HepG2 (cell line): ENCODE results near the gene TPRN. TPM values are rescaled to one million over a fixed set of nuclear protein-coding genes. Genes with fewer than 3 reads are reported as not detected.

Experiments
- GFI1 ChIP-seq: sonication (generic); formaldehyde crosslinking; IDR thresholded peaks from 2 replicates; pipeline ENCODE4 v1.5.0; 2020; ENCODE audit warnings: missing genetic modification reagents, mild to moderate bottlenecking, borderline replicate concordance
- KDM5A ChIP-seq: fragments of 200-600 bp; sonication (generic); IDR thresholded peaks from 2 replicates; pipeline ENCODE4 v1.7.0; 2018; ENCODE audit warnings: antibody characterized with exemption, mild to moderate bottlenecking, low read length, borderline replicate concordance
- PLRG1 ChIP-seq: fragments of 450-650 bp; conservative IDR thresholded peaks from 2 replicates; pipeline ENCODE4 v1.6.1; 2016
- SP1 ChIP-seq, 2 experiments: fragments of 450-650 bp in 1 of 2; sonication (generic) in 1 of 2; formaldehyde crosslinking in 1 of 2; IDR thresholded peaks; 2 replicates each; pipeline versions ENCODE4 v1.4.0 to v1.6.1; 2016 to 2020; ENCODE audit warnings: missing genetic modification reagents in 1 of 2
- TEAD2 ChIP-seq: sonication (generic); formaldehyde crosslinking; IDR thresholded peaks from 2 replicates; pipeline ENCODE4 v1.9.0; 2021; ENCODE audit warnings: missing genetic modification reagents
- THYN1 ChIP-seq: sonication (generic); formaldehyde crosslinking; IDR thresholded peaks from 2 replicates; pipeline ENCODE4 v1.8.1; 2023; ENCODE audit warnings: low read depth, mild to moderate bottlenecking, moderate library complexity, missing genetic modification reagents, borderline replicate concordance
- ZNF263 ChIP-seq: sonication (generic); formaldehyde crosslinking; IDR thresholded peaks from 2 replicates; pipeline ENCODE4 v1.4.0; 2020; ENCODE audit warnings: missing genetic modification reagents
- ZNF816 ChIP-seq: sonication (generic); formaldehyde crosslinking; IDR thresholded peaks from 2 replicates; pipeline ENCODE4 v1.8.0; 2022; ENCODE audit warnings: missing genetic modification reagents, mild to moderate bottlenecking, borderline replicate concordance
- polyA plus RNA-seq, 8 experiments: library from polyadenylated mRNA; depleted of rRNA in 3 of 8; stranded (reverse) in 7 of 8; unstranded in 1 of 8; fragments of >200 nt; fragmentation: Illumina TruSeq in 4 of 8; extraction: Trizol in 4 of 8; gene quantifications; 2 replicates each; pipeline versions ENCODE4 v1.2.1 to v1.2.3, GENCODE V29; 2011 to 2016; ENCODE audit warnings: low read depth in 4 of 8, missing spikeins in 1 of 8, mixed read lengths in 1 of 8; ENCODE audit not compliant: insufficient read depth in 1 of 8
- total RNA-seq, 5 experiments: library from RNA; depleted of rRNA; stranded (reverse); fragments of >200 nt; fragmentation: Illumina TruSeq; extraction: Trizol; gene quantifications; 2 replicates each; pipeline ENCODE4 v1.2.3, GENCODE V29; 2016; ENCODE audit warnings: low read depth in 1 of 5
- TF ChIP-seq, protein P1 (sequence below): sonication (generic); formaldehyde crosslinking; IDR thresholded peaks from 2 replicates; pipeline ENCODE4 v1.9.0; 2021; ENCODE audit warnings: mild to moderate bottlenecking, missing genetic modification reagents
- TF ChIP-seq, protein P2 (sequence below): sonication (generic); formaldehyde crosslinking; IDR thresholded peaks from 2 replicates; pipeline ENCODE4 v1.4.0; 2020; ENCODE audit warnings: missing genetic modification reagents
- TF ChIP-seq, protein P3 (sequence below): sonication (generic); formaldehyde crosslinking; IDR thresholded peaks from 2 replicates; pipeline ENCODE4 v1.9.0; 2022; ENCODE audit warnings: missing genetic modification reagents, mild to moderate bottlenecking, borderline replicate concordance
- TF ChIP-seq, protein P4 (sequence below): sonication (generic); formaldehyde crosslinking; IDR thresholded peaks from 2 replicates; pipeline ENCODE4 v1.4.0; 2020; ENCODE audit warnings: mild to moderate bottlenecking, missing genetic modification reagents
- TF ChIP-seq, protein P5 (sequence below): sonication (generic); formaldehyde crosslinking; conservative IDR thresholded peaks from 2 replicates; pipeline ENCODE4 v1.8.0; 2022; ENCODE audit warnings: mild to moderate bottlenecking, moderate library complexity, missing genetic modification reagents

TPRN gene
- total and polyA plus RNA-seq, 2 of the 13 experiments (the other 11 are each of a cell fraction or from before 2014, with no cell fraction given): 10.1 to 19.2 TPM

DNA sequence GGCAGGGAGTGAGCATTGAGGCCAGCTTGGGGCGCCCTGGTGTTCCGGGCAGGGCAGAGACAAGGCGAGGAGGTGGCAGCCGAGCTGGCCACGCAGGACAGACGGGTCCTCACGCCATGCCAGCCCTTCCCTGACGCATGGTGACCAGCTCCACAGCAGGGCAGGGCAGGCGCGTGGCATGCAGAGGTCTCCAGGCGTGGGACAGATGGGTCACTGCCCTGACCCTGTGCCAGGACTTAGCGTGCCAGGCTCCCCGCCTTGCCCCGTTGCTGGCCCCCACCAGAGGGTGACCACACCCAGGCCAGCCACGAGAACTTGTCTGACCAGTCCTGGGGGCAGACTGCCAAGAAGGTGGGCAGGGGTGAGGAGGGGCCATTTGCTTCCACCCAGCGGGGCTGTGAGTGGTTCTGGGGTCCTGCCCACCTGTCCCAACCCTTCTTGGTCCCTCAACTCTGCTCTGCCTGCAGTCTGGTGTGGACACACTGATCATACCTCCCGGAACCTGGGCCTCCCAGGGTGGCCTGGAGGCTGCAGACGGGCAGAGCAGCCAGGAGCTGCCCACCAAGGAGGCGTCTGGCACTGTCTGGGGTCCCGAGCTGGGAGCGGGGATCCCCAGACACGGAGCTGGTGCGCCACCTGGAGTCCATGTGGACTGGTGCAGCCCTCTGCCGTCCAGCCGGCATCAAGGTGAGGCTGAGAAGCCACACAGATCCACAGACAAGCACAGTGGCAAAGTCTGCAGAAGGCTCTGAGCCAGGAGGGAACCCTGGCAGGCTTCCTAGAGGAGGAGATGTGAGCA lies 26.7 kb upstream of the TPRN start, which contains the start of gene RNF224 (continued):
- TF ChIP-seq, protein P1, sequence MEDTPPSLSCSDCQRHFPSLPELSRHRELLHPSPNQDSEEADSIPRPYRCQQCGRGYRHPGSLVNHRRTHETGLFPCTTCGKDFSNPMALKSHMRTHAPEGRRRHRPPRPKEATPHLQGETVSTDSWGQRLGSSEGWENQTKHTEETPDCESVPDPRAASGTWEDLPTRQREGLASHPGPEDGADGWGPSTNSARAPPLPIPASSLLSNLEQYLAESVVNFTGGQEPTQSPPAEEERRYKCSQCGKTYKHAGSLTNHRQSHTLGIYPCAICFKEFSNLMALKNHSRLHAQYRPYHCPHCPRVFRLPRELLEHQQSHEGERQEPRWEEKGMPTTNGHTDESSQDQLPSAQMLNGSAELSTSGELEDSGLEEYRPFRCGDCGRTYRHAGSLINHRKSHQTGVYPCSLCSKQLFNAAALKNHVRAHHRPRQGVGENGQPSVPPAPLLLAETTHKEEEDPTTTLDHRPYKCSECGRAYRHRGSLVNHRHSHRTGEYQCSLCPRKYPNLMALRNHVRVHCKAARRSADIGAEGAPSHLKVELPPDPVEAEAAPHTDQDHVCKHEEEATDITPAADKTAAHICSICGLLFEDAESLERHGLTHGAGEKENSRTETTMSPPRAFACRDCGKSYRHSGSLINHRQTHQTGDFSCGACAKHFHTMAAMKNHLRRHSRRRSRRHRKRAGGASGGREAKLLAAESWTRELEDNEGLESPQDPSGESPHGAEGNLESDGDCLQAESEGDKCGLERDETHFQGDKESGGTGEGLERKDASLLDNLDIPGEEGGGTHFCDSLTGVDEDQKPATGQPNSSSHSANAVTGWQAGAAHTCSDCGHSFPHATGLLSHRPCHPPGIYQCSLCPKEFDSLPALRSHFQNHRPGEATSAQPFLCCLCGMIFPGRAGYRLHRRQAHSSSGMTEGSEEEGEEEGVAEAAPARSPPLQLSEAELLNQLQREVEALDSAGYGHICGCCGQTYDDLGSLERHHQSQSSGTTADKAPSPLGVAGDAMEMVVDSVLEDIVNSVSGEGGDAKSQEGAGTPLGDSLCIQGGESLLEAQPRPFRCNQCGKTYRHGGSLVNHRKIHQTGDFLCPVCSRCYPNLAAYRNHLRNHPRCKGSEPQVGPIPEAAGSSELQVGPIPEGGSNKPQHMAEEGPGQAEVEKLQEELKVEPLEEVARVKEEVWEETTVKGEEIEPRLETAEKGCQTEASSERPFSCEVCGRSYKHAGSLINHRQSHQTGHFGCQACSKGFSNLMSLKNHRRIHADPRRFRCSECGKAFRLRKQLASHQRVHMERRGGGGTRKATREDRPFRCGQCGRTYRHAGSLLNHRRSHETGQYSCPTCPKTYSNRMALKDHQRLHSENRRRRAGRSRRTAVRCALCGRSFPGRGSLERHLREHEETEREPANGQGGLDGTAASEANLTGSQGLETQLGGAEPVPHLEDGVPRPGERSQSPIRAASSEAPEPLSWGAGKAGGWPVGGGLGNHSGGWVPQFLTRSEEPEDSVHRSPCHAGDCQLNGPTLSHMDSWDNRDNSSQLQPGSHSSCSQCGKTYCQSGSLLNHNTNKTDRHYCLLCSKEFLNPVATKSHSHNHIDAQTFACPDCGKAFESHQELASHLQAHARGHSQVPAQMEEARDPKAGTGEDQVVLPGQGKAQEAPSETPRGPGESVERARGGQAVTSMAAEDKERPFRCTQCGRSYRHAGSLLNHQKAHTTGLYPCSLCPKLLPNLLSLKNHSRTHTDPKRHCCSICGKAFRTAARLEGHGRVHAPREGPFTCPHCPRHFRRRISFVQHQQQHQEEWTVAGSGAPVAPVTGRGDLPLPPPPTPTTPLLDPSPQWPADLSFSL (CRISPR knock-in tag): no peak
- no peak for TF ChIP-seq THYN1 (CRISPR knock-in tag)
- no peak for TF ChIP-seq TEAD2 (CRISPR knock-in tag)
- no peak for TF ChIP-seq ZNF816 (CRISPR knock-in tag)
- TF ChIP-seq, protein P2, sequence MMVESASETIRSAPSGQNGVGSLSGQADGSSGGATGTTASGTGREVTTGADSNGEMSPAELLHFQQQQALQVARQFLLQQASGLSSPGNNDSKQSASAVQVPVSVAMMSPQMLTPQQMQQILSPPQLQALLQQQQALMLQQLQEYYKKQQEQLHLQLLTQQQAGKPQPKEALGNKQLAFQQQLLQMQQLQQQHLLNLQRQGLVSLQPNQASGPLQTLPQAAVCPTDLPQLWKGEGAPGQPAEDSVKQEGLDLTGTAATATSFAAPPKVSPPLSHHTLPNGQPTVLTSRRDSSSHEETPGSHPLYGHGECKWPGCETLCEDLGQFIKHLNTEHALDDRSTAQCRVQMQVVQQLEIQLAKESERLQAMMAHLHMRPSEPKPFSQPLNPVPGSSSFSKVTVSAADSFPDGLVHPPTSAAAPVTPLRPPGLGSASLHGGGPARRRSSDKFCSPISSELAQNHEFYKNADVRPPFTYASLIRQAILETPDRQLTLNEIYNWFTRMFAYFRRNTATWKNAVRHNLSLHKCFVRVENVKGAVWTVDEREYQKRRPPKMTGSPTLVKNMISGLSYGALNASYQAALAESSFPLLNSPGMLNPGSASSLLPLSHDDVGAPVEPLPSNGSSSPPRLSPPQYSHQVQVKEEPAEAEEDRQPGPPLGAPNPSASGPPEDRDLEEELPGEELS (CRISPR knock-in tag): no peak
- TF ChIP-seq, protein P3, sequence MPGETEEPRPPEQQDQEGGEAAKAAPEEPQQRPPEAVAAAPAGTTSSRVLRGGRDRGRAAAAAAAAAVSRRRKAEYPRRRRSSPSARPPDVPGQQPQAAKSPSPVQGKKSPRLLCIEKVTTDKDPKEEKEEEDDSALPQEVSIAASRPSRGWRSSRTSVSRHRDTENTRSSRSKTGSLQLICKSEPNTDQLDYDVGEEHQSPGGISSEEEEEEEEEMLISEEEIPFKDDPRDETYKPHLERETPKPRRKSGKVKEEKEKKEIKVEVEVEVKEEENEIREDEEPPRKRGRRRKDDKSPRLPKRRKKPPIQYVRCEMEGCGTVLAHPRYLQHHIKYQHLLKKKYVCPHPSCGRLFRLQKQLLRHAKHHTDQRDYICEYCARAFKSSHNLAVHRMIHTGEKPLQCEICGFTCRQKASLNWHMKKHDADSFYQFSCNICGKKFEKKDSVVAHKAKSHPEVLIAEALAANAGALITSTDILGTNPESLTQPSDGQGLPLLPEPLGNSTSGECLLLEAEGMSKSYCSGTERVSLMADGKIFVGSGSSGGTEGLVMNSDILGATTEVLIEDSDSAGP (CRISPR knock-in tag): peak; percentile 49; the same call in 1 of the 2 replicates
- no peak for TF ChIP-seq SP1 (IDR thresholded peaks at IDR 0.05)
- peak; percentile 27; the same call in 1 of the 2 replicates for TF ChIP-seq SP1 (CRISPR knock-in tag; IDR thresholded peaks at IDR 0.05)
- TF ChIP-seq, protein P4, sequence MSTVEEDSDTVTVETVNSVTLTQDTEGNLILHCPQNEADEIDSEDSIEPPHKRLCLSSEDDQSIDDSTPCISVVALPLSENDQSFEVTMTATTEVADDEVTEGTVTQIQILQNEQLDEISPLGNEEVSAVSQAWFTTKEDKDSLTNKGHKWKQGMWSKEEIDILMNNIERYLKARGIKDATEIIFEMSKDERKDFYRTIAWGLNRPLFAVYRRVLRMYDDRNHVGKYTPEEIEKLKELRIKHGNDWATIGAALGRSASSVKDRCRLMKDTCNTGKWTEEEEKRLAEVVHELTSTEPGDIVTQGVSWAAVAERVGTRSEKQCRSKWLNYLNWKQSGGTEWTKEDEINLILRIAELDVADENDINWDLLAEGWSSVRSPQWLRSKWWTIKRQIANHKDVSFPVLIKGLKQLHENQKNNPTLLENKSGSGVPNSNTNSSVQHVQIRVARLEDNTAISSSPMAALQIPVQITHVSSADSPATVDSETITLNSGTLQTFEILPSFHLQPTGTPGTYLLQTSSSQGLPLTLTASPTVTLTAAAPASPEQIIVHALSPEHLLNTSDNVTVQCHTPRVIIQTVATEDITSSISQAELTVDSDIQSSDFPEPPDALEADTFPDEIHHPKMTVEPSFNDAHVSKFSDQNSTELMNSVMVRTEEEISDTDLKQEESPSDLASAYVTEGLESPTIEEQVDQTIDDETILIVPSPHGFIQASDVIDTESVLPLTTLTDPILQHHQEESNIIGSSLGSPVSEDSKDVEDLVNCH (CRISPR knock-in tag): no peak
- TF ChIP-seq KDM5A: no peak
- TF ChIP-seq PLRG1: no peak
- no peak for TF ChIP-seq ZNF263 (CRISPR knock-in tag)
- TF ChIP-seq GFI1: no peak
- TF ChIP-seq, protein P5, sequence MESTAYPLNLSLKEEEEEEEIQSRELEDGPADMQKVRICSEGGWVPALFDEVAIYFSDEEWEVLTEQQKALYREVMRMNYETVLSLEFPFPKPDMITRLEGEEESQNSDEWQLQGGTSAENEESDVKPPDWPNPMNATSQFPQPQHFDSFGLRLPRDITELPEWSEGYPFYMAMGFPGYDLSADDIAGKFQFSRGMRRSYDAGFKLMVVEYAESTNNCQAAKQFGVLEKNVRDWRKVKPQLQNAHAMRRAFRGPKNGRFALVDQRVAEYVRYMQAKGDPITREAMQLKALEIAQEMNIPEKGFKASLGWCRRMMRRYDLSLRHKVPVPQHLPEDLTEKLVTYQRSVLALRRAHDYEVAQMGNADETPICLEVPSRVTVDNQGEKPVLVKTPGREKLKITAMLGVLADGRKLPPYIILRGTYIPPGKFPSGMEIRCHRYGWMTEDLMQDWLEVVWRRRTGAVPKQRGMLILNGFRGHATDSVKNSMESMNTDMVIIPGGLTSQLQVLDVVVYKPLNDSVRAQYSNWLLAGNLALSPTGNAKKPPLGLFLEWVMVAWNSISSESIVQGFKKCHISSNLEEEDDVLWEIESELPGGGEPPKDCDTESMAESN (CRISPR knock-in tag): peak; percentile 52; the same call in 1 of the 2 replicates
